A549 (cell line): ENCODE results near the gene ZFYVE28. TPM values are rescaled to one million over a fixed set of nuclear protein-coding genes. Genes with fewer than 3 reads are reported as not detected.
"Not testable (repeated sequence)": the region's sequence is repeated elsewhere in the genome, so short reads cannot be mapped to it uniquely, and the experiment has no call there.

Experiments used
- ATAC-seq, 2 experiments: fragments of 200-7000 bp in 1 of 2; fragments of >200 bp in 1 of 2; cut with Nextera tagmentation in 1 of 2; cut with Tn5 transposase in 1 of 2; 3 replicates each; pipeline versions ENCODE4 v1.8.0 to v1.9.1; 2018 to 2020; ENCODE audit warnings: mild to moderate bottlenecking in 1 of 2, moderate library complexity in 1 of 2
- CTCF ChIA-PET: fragments of 300-600 bp; sonication (Branson Sonifier 250); formaldehyde crosslinking; extraction: SDS; loops from one replicate; lab custom pipeline; 2021; ENCODE audit warnings: antibody characterized with exemption, inconsistent platforms; lab: Yijun Ruan, JAX
- POLR2A ChIA-PET: fragments of 350-600 bp; formaldehyde crosslinking; extraction: SDS; loops from one replicate; lab custom pipeline; 2021; ENCODE audit warnings: antibody characterized with exemption, inconsistent platforms; lab: Yijun Ruan, JAX
- DNase-seq, 2 experiments: peaks; one replicate each; pipeline versions ENCODE4 v3.0.0 to v3.0.0-alpha.2; 2011 to 2016; ENCODE audit warnings: low read depth in 1 of 2, low spot score in 1 of 2
- FAIRE-seq: peaks from 2 replicates; lab custom pipeline; 2011; peaks lifted over from hg19 to GRCh38; lab: Jason Lieb, UNC
- H3K27ac ChIP-seq, 2 experiments: fragments of >200 bp; sonication (Bioruptor Twin); formaldehyde crosslinking; 3 replicates each; pipeline ENCODE4 v1.5.1; 2016 to 2017
- H3K4me1 ChIP-seq: fragments of >200 bp; sonication (Bioruptor Twin); formaldehyde crosslinking; 3 replicates; pipeline ENCODE4 v1.6.1; 2016
- H3K4me2 ChIP-seq: fragments of >200 bp; sonication (Bioruptor Twin); formaldehyde crosslinking; 3 replicates; pipeline ENCODE4 v1.6.1; 2016
- H3K4me3 ChIP-seq: fragments of >200 bp; sonication (Bioruptor Twin); formaldehyde crosslinking; 3 replicates; pipeline ENCODE4 v1.5.1; 2016
- H3K9me3 ChIP-seq: fragments of >200 bp; sonication (Bioruptor Twin); formaldehyde crosslinking; 3 replicates; pipeline ENCODE4 v1.6.1; 2016
- BCL3 ChIP-seq: fragments of >200 bp; sonication (Bioruptor Twin); formaldehyde crosslinking; IDR thresholded peaks from 3 replicates; pipeline ENCODE4 v1.6.1; 2016
- CEBPB ChIP-seq, 2 experiments: fragments of >200 bp in 1 of 2; sonication (Bioruptor Twin) in 1 of 2; formaldehyde crosslinking in 1 of 2; IDR thresholded peaks; 2 replicates each; pipeline ENCODE4 v1.6.1; 2012 to 2016
- ELK1 ChIP-seq: fragments of 150-350 bp; IDR thresholded peaks from 2 replicates; pipeline ENCODE4 v1.6.1; 2014; ENCODE audit warnings: low read depth, mild to moderate bottlenecking, low read length
- EP300 ChIP-seq, 2 experiments: fragments of >200 bp; sonication (Bioruptor Twin); formaldehyde crosslinking; IDR thresholded peaks; 2 replicates in 1 of 2; 3 replicates in 1 of 2; pipeline ENCODE4 v1.6.1; 2016 to 2017
- ESRRA ChIP-seq: fragments of 150-350 bp; IDR thresholded peaks from 2 replicates; pipeline ENCODE4 v1.6.1; 2014; ENCODE audit warnings: mild to moderate bottlenecking, low read length, borderline replicate concordance
- FOSL2 ChIP-seq, 2 experiments: fragments of 450-650 bp in 1 of 2; fragments of >200 bp in 1 of 2; sonication (Bioruptor Twin) in 1 of 2; formaldehyde crosslinking; IDR thresholded peaks; 2 replicates each; pipeline versions ENCODE4 v1.5.0 to v1.6.1; 2016 to 2020; ENCODE audit warnings: mild to moderate bottlenecking in 1 of 2, moderate library complexity in 1 of 2
- GATA3 ChIP-seq: IDR thresholded peaks from 2 replicates; pipeline ENCODE4 v1.6.1; 2012; ENCODE audit warnings: borderline replicate concordance
- HDAC2 ChIP-seq: fragments of 200-600 bp; sonication (generic); IDR thresholded peaks from 2 replicates; pipeline ENCODE4 v1.6.1; 2016
- HES2 ChIP-seq: fragments of >200 bp; sonication (Bioruptor Twin); formaldehyde crosslinking; IDR thresholded peaks from 2 replicates; pipeline ENCODE4 v1.6.1; 2016
- HEYL ChIP-seq: fragments of 250-450 bp; sonication (Bioruptor Pico); IDR thresholded peaks from 2 replicates; pipeline ENCODE4 v1.8.0; 2021; ENCODE audit warnings: mild to moderate bottlenecking, moderate library complexity
- HOXB13 ChIP-seq: fragments of 250-450 bp; sonication (Bioruptor Pico); IDR thresholded peaks from 2 replicates; pipeline ENCODE4 v1.5.0; 2020; ENCODE audit warnings: low read depth, mild to moderate bottlenecking, moderate library complexity
- HOXB5 ChIP-seq: fragments of 250-450 bp; sonication (Bioruptor Pico); IDR thresholded peaks from 2 replicates; pipeline ENCODE4 v1.5.0; 2020; ENCODE audit warnings: mild to moderate bottlenecking, moderate library complexity
- JUN ChIP-seq, 2 experiments: fragments of >200 bp; sonication (Bioruptor Twin); formaldehyde crosslinking; IDR thresholded peaks; 2 replicates in 1 of 2; 3 replicates in 1 of 2; pipeline ENCODE4 v1.6.1; 2016 to 2017
- KDM1A ChIP-seq: fragments of 200-600 bp; sonication (generic); IDR thresholded peaks from 2 replicates; pipeline ENCODE4 v1.6.1; 2016; ENCODE audit warnings: low read depth, mild to moderate bottlenecking
- MAX ChIP-seq: IDR thresholded peaks from 2 replicates; pipeline ENCODE4 v1.6.1; 2012
- MAZ ChIP-seq: fragments of 150-350 bp; IDR thresholded peaks from 2 replicates; pipeline ENCODE4 v1.6.1; 2014; ENCODE audit warnings: antibody characterized with exemption, low read depth, low read length, borderline replicate concordance
- NR3C1 ChIP-seq: fragments of >200 bp; sonication (Bioruptor Twin); formaldehyde crosslinking; IDR thresholded peaks from 3 replicates; pipeline ENCODE4 v1.6.1; 2017
- PHF8 ChIP-seq: fragments of 200-600 bp; sonication (generic); IDR thresholded peaks from 2 replicates; pipeline ENCODE4 v1.6.1; 2016; ENCODE audit warnings: low read depth, mild to moderate bottlenecking, antibody characterized with exemption, moderate library complexity, borderline replicate concordance
- RAD21 ChIP-seq, 2 experiments: fragments of >200 bp in 1 of 2; sonication (Bioruptor Twin) in 1 of 2; formaldehyde crosslinking in 1 of 2; IDR thresholded peaks in 1 of 2; conservative IDR thresholded peaks in 1 of 2; 2 replicates in 1 of 2; 3 replicates in 1 of 2; pipeline ENCODE4 v1.6.1; 2012 to 2018; ENCODE audit warnings: inconsistent platforms in 1 of 2
- REST ChIP-seq: fragments of 200-600 bp; sonication (generic); IDR thresholded peaks from 2 replicates; pipeline ENCODE4 v1.6.1; 2016; ENCODE audit warnings: antibody characterized with exemption, mild to moderate bottlenecking, moderate library complexity
- RFX5 ChIP-seq: fragments of 450-650 bp; IDR thresholded peaks from 2 replicates; pipeline ENCODE4 v1.7.1; 2014; ENCODE audit warnings: antibody characterized with exemption, mild to moderate bottlenecking, moderate library complexity
- TFCP2L1 ChIP-seq: fragments of 250-450 bp; sonication (Bioruptor Pico); IDR thresholded peaks from 2 replicates; pipeline ENCODE4 v1.5.0; 2021; ENCODE audit warnings: mild to moderate bottlenecking
- WGBS: methylation state at CpG from one replicate; pipeline ENCODE4 v1.1.6; 2017; ENCODE audit errors: missing lambda C conversion rate; 5-methylcytosine and 5-hydroxymethylcytosine counted together
- polyA plus RNA-seq, 4 experiments: library from polyadenylated mRNA; depleted of rRNA in 3 of 4; stranded (reverse); fragments of >200 nt; fragmentation: RNase III in 1 of 4; extraction: RNeasy Plus Mini Kit Qiagen cat#74134 plus additional on column Dnase treatment in 1 of 4; gene quantifications; 2 replicates in 3 of 4; 3 replicates in 1 of 4; pipeline ENCODE4 v1.2.3, GENCODE V29; 2011 to 2017

Gene ZFYVE28
- polyA plus RNA-seq, 2 of the 4 experiments (the other 2 are of a cell fraction), result 2.1 to 2.3 TPM

DNA sequence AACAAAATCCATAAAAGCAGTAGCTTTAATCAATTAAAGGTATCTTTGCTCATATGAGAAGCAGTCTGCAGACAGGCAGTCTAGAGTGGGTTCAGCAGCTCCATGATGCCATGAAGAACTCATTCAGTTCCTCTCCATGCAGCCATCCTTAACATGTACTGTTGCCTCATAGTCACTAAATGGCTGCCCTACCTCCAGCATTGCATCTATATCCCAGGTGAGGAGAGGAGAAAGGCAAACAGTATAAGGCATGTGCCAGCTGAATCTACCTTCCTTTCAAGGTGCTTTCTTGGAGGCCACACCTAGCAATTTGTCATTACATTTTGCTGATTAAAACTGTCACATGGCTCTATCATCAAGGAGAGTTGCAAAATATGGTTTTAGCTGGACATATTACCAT is 13.6 kb upstream of the ZFYVE28 start:
- CTCF ChIA-PET, result interaction anchor here (1.1 to 1.5 kb wide), 3 partner anchors 9 to 21 kb away, joined by 3 to 5 read pairs (median 5); partner anchors contain the start of genes CFAP99 and ZFYVE28
- H3K4me1 ChIP-seq, result peaks cover 8% of the 10 kb centered on the region
- FAIRE-seq (no peak), ATAC-seq (no peak), DNase-seq (no peak)
- H3K4me3 ChIP-seq, result no peak overlapping the region
- no peak overlapping the region for H3K27ac ChIP-seq
- POLR2A ChIA-PET, result no interaction called here
- H3K4me2 ChIP-seq, result no peak overlapping the region
- H3K9me3 ChIP-seq, result no peaks in the 10 kb centered on the region
- no peak for TF ChIP-seq NR3C1
- no peak for TF ChIP-seq HDAC2
- no peak for TF ChIP-seq HOXB13 (CRISPR knock-in tag)
- TF ChIP-seq RFX5, result no peak
- no peak for TF ChIP-seq HEYL (CRISPR knock-in tag)
- no peak for TF ChIP-seq PHF8
- TF ChIP-seq MAZ, result no peak
- TF ChIP-seq RAD21 (conservative IDR thresholded peaks at IDR 0.05 in 1 of 2, IDR thresholded peaks at IDR 0.05 in 1 of 2), result no peak

DNA sequence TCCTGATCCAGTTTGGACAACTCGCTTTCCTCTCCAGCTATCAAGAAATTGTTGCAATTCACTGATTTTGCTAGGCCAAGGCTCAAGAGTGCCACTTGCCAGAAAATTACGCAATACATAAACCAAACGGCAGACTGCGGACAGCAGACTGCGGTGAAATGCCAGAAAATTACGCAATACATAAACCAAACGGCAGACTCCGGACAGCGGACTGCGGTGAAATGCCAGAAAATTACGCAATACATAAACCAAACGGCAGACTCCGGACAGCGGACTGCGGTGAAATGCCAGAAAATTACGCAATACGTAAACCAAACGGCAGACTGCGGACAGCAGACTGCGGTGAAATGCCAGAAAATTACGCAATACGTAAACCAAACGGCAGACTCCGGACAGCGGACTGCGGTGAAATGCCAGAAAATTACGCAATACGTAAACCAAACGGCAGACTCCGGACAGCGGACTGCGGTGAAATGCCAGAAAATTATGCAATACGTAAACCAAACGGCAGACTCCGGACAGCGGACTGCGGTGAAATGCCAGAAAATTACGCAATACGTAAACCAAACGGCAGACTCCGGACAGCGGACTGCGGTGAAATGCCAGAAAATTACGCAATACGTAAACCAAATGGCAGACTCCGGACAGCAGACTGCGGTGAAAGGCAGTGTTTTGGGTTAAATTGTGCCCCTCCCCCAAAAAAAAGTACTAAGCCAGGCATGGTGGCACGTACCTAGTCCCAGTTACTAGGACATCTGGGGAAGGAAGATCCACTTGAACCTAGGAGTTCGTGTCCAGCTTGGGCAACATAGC is 11.7 kb upstream of the ZFYVE28 start:
- POLR2A ChIA-PET, FAIRE-seq, H3K9me3 ChIP-seq, DNase-seq, CTCF ChIA-PET, H3K4me3 ChIP-seq, H3K4me1 ChIP-seq, ATAC-seq: not testable (repeated sequence)
- TF ChIP-seq JUN (IDR thresholded peaks at IDR 0.05) (peak in 1 of 2 experiments; percentile 38; a peak in 1 of 5 replicates), CEBPB (IDR thresholded peaks at IDR 0.05) (peak; percentile 94 to 97), MAX (peak; percentile 26; the same call in 1 of the 2 replicates), GATA3 (peak; percentile 20; the same call in 1 of the 2 replicates), HES2 (peak; percentile 95; the same call in 1 of the 2 replicates), EP300 (IDR thresholded peaks at IDR 0.05) (0 out of 5 replicates have a peak, but pooled peaks of 1 of the 2 experiments have one; percentile 16), REST (peak; percentile 25; the same call in 1 of the 2 replicates)
- 3% methylated on average over 34 of the region's 49 CpGs for WGBS
- Histone ChIP-seq H3K27ac (peak overlapping the region; percentile 61 to 85; a peak in 4 of 6 replicates), H3K4me2 (peak overlapping the region; percentile 45)

- no peak overlapping the region for H3K4me2 ChIP-seq
- H3K4me3 ChIP-seq, result no peak overlapping the region
- peak in 1 of 2 experiments; percentile 23; a peak in 3 of 6 replicates for ATAC-seq
- no peaks in the 10 kb centered on the region for H3K9me3 ChIP-seq
- CTCF ChIA-PET, result interaction anchor here (0.9 to 3.0 kb wide), 5 partner anchors 8 to 15 kb away, joined by 3 to 13 read pairs (median 5); partner anchors contain the start of gene CFAP99
- TF ChIP-seq ELK1 (no peak), ESRRA (no peak), BCL3 (no peak), KDM1A (no peak), MAZ (no peak), TFCP2L1 (CRISPR knock-in tag) (no peak), FOSL2 (IDR thresholded peaks at IDR 0.05) (no peak), FOSL2 (CRISPR knock-in tag; IDR thresholded peaks at IDR 0.05) (no peak), RFX5 (no peak), HOXB5 (CRISPR knock-in tag) (no peak)
- TF ChIP-seq, all 56 proteins: peak for 0
- H3K27ac ChIP-seq, result peak overlapping the region in 1 of 2 experiments; percentile 64; a peak in 4 of 6 replicates
- WGBS, result 86% methylated on average over 16 of the region's 25 CpGs
- peaks cover 8% of the 10 kb centered on the region for H3K4me1 ChIP-seq
- FAIRE-seq (no peak), DNase-seq (no peak)
- POLR2A ChIA-PET, result no interaction called here
Observed at GRCh38 chr4:2428496-2429213, 10.2 kb upstream of the ZFYVE28 start.
